NCI-H460 (cell line): ENCODE results near the gene AGA. TPM values are rescaled to one million over a fixed set of nuclear protein-coding genes. Genes with fewer than 3 reads are reported as not detected.
A peak's percentile ranks its signal among the peaks of the same experiment; 100 is the strongest.

Experiments
- DNase-seq: peaks from one replicate; pipeline ENCODE4 v3.0.0-alpha.2; 2016; ENCODE audit warnings: low read depth; ENCODE audit errors: extremely low read depth
- total RNA-seq: library from RNA; depleted of rRNA; stranded (reverse); fragments of >200 nt; shearing (Covaris generic); gene quantifications from 2 replicates; pipeline ENCODE4 v1.2.3, GENCODE V29; 2014

Gene AGA
- total RNA-seq, 1 experiment from 2014 or later, result 129 TPM

GRCh38 chr4:177448850-177449249 is 6.6 kb upstream of the AGA start:
- DNase-seq, result no peak

- DNase-seq, result no peak
These were observed 5.3 kb upstream of the AGA start for GRCh38 chr4:177447417-177448004.

- DNase-seq, result no peak
These were observed 4.3 kb upstream of the AGA start for GRCh38 chr4:177446586-177446985.

GRCh38 chr4:177444911-177445736 is 2.9 kb upstream of the AGA start:
- DNase-seq, result no peak

- peak; percentile 61 for DNase-seq
These were observed 1.0 kb downstream of the AGA start for GRCh38 chr4:177441061-177441802.

GRCh38 chr4:177436456-177436855 is 5.8 kb downstream of the AGA start:
- no peak for DNase-seq

- DNase-seq, result no peak
These were observed 7.6 kb downstream of the AGA start for GRCh38 chr4:177434667-177435066.

GRCh38 chr4:177427192-177427591 is 15.0 kb downstream of the AGA start:
- no peak for DNase-seq

- no peak for DNase-seq
These were observed 22.8 kb downstream of the AGA start for GRCh38 chr4:177419434-177419833.

- DNase-seq, result no peak
These were observed 28.6 kb downstream of the AGA start for GRCh38 chr4:177413656-177414055.

- no peak for DNase-seq
These were observed 29.2 kb downstream of the AGA start for GRCh38 chr4:177413076-177413475.

- no peak for DNase-seq
These were observed 30.2 kb downstream of the AGA start for GRCh38 chr4:177411996-177412395.

- DNase-seq, result no peak
These were observed 31.7 kb downstream of the AGA start for GRCh38 chr4:177410566-177410965.

GRCh38 chr4:177408023-177408422 is 34.2 kb downstream of the AGA start:
- DNase-seq, result no peak

GRCh38 chr4:177405508-177405907 is 36.7 kb downstream of the AGA start:
- no peak for DNase-seq

GRCh38 chr4:177404986-177405385 is 37.3 kb downstream of the AGA start:
- DNase-seq, result no peak

- no peak for DNase-seq
These were observed 37.9 kb downstream of the AGA start for GRCh38 chr4:177404342-177404741.

- no peak for DNase-seq
These were observed 38.5 kb downstream of the AGA start for GRCh38 chr4:177403746-177404145.

- no peak for DNase-seq
These were observed 40.5 kb downstream of the AGA start for GRCh38 chr4:177401658-177402273.

- DNase-seq, result no peak
These were observed 42.2 kb downstream of the AGA start for GRCh38 chr4:177400030-177400429.

- no peak for DNase-seq
These were observed 45.9 kb downstream of the AGA start for GRCh38 chr4:177396352-177396751.
